Sigmoid colon (tissue), 7 donors: ENCODE data around the gene TMED7. TPM values are rescaled to one million over a fixed set of nuclear protein-coding genes. Genes with fewer than 3 reads are reported as not detected.

Experiments
- DNase-seq: peaks from one replicate; pipeline ENCODE4 v3.0.0-alpha.2; 2019
- H3K27ac ChIP-seq, 4 donors: fragments of 200-600 bp; sonication (generic); one replicate each; pipeline ENCODE4 v1.5.1; 2016 to 2019; ENCODE audit warnings: mild to moderate bottlenecking in 1 of 4
- H3K27me3 ChIP-seq, 3 donors: fragments of 200-600 bp; sonication (generic); one replicate each; pipeline ENCODE4 v1.5.1; 2019; ENCODE audit warnings: mild to moderate bottlenecking in 1 of 3
- H3K36me3 ChIP-seq, 4 donors: fragments of 200-600 bp; sonication (generic); one replicate each; pipeline ENCODE4 v1.5.1; 2016 to 2019
- H3K4me1 ChIP-seq, 4 donors: fragments of 200-600 bp; sonication (generic); one replicate each; pipeline ENCODE4 v1.5.1; 2017 to 2019
- H3K4me3 ChIP-seq, 4 donors: fragments of 200-600 bp; sonication (generic); one replicate each; pipeline ENCODE4 v1.5.1; 2017 to 2019; ENCODE audit warnings: mild to moderate bottlenecking in 2 of 4, moderate library complexity in 1 of 4
- H3K9me3 ChIP-seq, 4 donors: fragments of 200-600 bp in 3 of 4; sonication (generic) in 3 of 4; one replicate each; pipeline versions ENCODE4 v1.5.1 to v1.6.1; 2013 to 2019
- EP300 ChIP-seq, 4 donors: sonication (generic); formaldehyde crosslinking; IDR thresholded peaks; one replicate each; pipeline ENCODE4 v1.6.1; 2017; ENCODE audit warnings: antibody characterized with exemption in 4 of 4
- POLR2A ChIP-seq, 2 donors: fragments of 450-650 bp; IDR thresholded peaks; one replicate each; pipeline ENCODE4 v1.6.1; 2016; ENCODE audit warnings: antibody characterized with exemption in 2 of 2, mild to moderate bottlenecking in 2 of 2, moderate library complexity in 2 of 2
- POLR2AphosphoS5 ChIP-seq, 4 donors: sonication (generic); formaldehyde crosslinking; IDR thresholded peaks; one replicate each; pipeline ENCODE4 v1.6.1; 2017; ENCODE audit warnings: antibody characterized with exemption in 4 of 4
- WGBS, 2 donors: extraction: QIAGEN DNeasy Blood & Tissue Kit; methylation state at CpG; one replicate each; pipeline ENCODE4 v1.1.7; 2013; 5-methylcytosine and 5-hydroxymethylcytosine counted together
- intact Hi-C: fragments of 100-400 bp; cut with DNase I; formaldehyde crosslinking; loops from one replicate; pipeline ENCODE4 v1.15.1; 2023
- polyA plus RNA-seq, 3 donors: library from polyadenylated mRNA; stranded (reverse); fragments of 200-250 nt; gene quantifications; one replicate each; pipeline ENCODE4 v1.2.3, GENCODE V29; 2013
- total RNA-seq, 4 donors: library from RNA; depleted of rRNA; stranded (reverse); fragments of >200 nt; gene quantifications; one replicate each; pipeline ENCODE4 v1.1.0, GENCODE V29; 2016
- TF ChIP-seq, protein P1 (sequence below), 4 experiments: fragments of 450-650 bp in 3 of 4; fragments of 200-600 bp in 1 of 4; IDR thresholded peaks; one replicate each; pipeline ENCODE4 v1.5.1; 2016 to 2019; ENCODE audit warnings: antibody characterized with exemption in 4 of 4, mild to moderate bottlenecking in 3 of 4, moderate library complexity in 2 of 4
- donor health status: healthy with polysubstance abuse.
- donor health status: Bipolar disorder and iron deficiency.
- donor health status: healthy.

Gene TMED7
- total and polyA plus RNA-seq, 7 donors = 10.8 to 104 (median 80.8) TPM

DNA sequence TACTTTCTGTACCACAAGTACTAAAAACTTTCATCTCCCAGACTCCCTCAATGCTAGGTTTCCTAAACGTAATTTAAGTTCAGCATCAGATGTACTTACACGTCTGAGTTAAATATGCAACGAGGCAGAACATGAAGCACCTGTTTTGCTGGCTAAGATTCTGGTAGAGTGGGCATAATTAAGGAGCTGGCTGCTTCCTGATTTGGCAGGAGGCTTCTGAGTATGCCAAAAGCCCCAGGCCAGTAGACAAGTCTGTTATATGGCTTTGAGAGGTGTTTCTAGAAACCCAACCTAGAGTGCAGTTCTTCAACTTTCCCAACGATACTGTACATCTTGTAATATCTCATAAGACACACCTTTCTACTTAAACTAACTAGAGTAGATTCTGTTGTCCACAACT is 37.2 kb downstream of the TMED7 start:
- TF ChIP-seq POLR2AphosphoS5 (IDR thresholded peaks at IDR 0.05) = no peak
- TF ChIP-seq POLR2A (IDR thresholded peaks at IDR 0.05) = no peak
- no peak for TF ChIP-seq EP300 (IDR thresholded peaks at IDR 0.05)
- TF ChIP-seq, protein P1, sequence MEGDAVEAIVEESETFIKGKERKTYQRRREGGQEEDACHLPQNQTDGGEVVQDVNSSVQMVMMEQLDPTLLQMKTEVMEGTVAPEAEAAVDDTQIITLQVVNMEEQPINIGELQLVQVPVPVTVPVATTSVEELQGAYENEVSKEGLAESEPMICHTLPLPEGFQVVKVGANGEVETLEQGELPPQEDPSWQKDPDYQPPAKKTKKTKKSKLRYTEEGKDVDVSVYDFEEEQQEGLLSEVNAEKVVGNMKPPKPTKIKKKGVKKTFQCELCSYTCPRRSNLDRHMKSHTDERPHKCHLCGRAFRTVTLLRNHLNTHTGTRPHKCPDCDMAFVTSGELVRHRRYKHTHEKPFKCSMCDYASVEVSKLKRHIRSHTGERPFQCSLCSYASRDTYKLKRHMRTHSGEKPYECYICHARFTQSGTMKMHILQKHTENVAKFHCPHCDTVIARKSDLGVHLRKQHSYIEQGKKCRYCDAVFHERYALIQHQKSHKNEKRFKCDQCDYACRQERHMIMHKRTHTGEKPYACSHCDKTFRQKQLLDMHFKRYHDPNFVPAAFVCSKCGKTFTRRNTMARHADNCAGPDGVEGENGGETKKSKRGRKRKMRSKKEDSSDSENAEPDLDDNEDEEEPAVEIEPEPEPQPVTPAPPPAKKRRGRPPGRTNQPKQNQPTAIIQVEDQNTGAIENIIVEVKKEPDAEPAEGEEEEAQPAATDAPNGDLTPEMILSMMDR (IDR thresholded peaks at IDR 0.05) = no peak
- intact Hi-C loops = loop anchor here (5.0 kb wide), 1 partner anchor 46 kb away; the partner anchor contains the start of gene FEM1C
- Histone ChIP-seq H3K4me3 (no peak overlapping the region), H3K4me1 (peaks cover 0 to 18% (median 14%) of the 10 kb centered on the region in 4 donors), H3K9me3 (no peaks in the 10 kb centered on the region), H3K27me3 (no peaks in the 10 kb centered on the region), H3K27ac (peak overlapping the region in 1 of 4 donors; percentile 19), H3K36me3 (no peaks in the 10 kb centered on the region)
- DNase-seq = no peak
- 24 to 59% methylated on average over 4 of the region's 4 CpGs for WGBS, 2 donors

DNA sequence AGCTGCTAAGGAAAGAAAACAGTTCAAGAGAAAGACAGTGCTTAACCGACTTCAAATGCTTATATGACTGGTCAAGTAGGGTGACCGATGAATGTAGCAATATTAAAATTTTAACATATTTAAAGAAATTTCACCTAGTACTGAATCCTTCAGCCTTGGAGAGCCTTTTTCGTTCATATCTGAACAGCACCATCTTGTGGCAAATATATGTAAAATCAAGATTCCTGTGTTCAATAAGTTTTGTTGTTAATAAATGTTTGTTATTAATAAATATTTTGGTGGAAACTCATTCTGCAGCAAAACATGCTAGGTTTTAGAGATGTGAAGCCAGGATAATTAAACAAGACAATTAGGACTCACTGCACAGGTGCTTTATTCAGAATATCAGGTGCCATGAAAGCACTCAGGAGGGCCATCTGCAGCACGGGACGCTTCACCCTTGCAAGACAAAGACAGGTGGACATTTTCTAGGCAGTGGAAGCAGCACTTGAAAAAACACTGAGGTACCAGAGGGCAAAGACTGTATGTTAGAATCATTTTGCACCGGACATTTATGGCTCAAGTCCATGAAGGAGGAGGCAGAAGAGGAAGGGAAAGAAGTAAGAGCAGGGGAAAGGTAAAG is 39.2 kb downstream of the TMED7 start:
- H3K4me1 ChIP-seq = peaks cover 0 to 18% (median 14%) of the 10 kb centered on the region in 4 donors
- no peak overlapping the region for H3K4me3 ChIP-seq
- no peak for TF ChIP-seq EP300 (IDR thresholded peaks at IDR 0.05)
- TF ChIP-seq, protein P1 (IDR thresholded peaks at IDR 0.05) = peak; percentile 20 to 58 (median 43)
- 26 to 50% methylated on average over 6 of the region's 6 CpGs for WGBS, 2 donors
- no peaks in the 10 kb centered on the region for H3K9me3 ChIP-seq
- H3K27me3 ChIP-seq = no peaks in the 10 kb centered on the region
- intact Hi-C loops = loop anchor here (2.0 to 5.0 kb wide), 2 partner anchors 44 to 276 kb away; partner anchors contain the start of gene FEM1C
- DNase-seq = no peak
- no peak overlapping the region for H3K27ac ChIP-seq
- H3K36me3 ChIP-seq = no peaks in the 10 kb centered on the region

DNA sequence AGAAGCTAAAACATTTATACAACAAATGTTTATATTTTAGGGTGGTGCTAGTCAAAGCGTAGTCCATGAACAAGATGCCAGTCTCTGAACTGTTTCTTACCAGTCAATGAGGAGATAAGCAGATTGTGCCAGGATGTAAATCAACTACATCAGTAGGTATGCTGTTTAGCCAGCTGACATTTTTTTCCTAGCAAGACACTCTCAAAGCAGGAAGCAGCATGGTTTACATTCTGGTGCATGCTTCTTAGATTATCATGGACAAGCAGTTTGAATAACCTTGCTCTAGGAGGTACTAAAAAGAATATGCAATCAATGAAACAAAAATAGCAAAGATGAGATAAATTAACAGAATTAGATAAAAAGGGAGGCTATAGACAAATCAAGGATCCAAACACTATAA is 40.6 kb downstream of the TMED7 start:
- Histone ChIP-seq H3K27ac (no peak overlapping the region), H3K27me3 (no peaks in the 10 kb centered on the region), H3K4me1 (peaks cover 0 to 18% (median 14%) of the 10 kb centered on the region in 4 donors), H3K4me3 (no peak overlapping the region), H3K36me3 (peaks cover 0 to 6% (median 0%) of the 10 kb centered on the region in 4 donors), H3K9me3 (no peaks in the 10 kb centered on the region)
- WGBS, 2 donors = 81 to 84% methylated on average over 1 of the region's 1 CpG
- TF ChIP-seq, protein P1 (IDR thresholded peaks at IDR 0.05) = no peak
- TF ChIP-seq EP300 (IDR thresholded peaks at IDR 0.05) = no peak
- TF ChIP-seq POLR2AphosphoS5 (IDR thresholded peaks at IDR 0.05) = no peak
- TF ChIP-seq POLR2A (IDR thresholded peaks at IDR 0.05) = no peak
- no peak for DNase-seq
- intact Hi-C loops = loop anchor here (5.0 kb wide), 1 partner anchor 43 kb away; the partner anchor contains the start of gene FEM1C

DNA sequence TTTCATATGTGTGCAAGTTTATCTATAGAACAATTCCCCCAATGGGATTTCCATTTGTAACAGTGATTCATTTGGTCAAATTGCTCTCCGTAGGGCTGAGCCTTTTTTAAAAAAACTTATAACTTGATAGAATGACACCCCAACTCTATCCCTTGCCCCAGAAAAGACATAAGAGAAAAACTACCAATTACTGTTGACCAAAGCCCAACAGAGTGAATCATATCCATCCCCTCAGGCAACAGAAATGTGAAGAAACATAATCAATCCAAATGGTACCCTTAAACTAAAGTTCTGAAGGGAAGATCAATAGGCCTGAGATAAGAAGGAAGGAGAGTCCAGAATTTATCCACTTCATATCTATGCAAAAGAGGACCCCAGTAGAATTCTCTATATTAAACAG is 41.3 kb downstream of the TMED7 start:
- 96 to 97% methylated on average over 1 of the region's 1 CpG for WGBS, 2 donors
- TF ChIP-seq EP300 (IDR thresholded peaks at IDR 0.05) (no peak), POLR2A (IDR thresholded peaks at IDR 0.05) (no peak), POLR2AphosphoS5 (IDR thresholded peaks at IDR 0.05) (no peak)
- no peak for DNase-seq
- Histone ChIP-seq H3K27me3 (no peaks in the 10 kb centered on the region), H3K27ac (no peak overlapping the region), H3K9me3 (no peaks in the 10 kb centered on the region), H3K4me1 (peaks cover 0 to 16% (median 12%) of the 10 kb centered on the region in 4 donors), H3K4me3 (no peak overlapping the region), H3K36me3 (peaks cover 0 to 6% (median 0%) of the 10 kb centered on the region in 4 donors)
- intact Hi-C loops = no loop called here

DNA sequence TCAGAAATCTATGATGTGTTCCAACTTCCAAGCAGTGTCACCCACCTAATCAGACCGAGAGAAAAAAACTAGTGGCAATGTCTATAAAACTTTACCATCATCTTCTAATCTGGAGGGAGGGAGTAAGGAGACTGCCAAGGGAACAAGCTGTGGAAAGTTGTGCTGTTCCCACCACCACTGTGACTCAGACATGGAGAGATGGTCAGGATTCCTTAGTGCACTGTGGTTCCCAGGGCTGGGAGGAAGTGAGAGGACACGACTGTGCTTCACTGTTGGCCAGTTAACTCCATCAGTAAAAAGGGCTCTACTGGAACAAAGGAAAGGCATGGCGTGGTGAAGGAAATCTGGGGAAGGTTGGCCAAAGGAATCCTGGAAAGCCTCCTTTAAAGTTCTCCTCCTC is 42.4 kb downstream of the TMED7 start:
- no peak for TF ChIP-seq POLR2A (IDR thresholded peaks at IDR 0.05)
- no peak for TF ChIP-seq EP300 (IDR thresholded peaks at IDR 0.05)
- TF ChIP-seq POLR2AphosphoS5 (IDR thresholded peaks at IDR 0.05) = no peak
- WGBS, 2 donors = 76 to 85% methylated on average over 3 of the region's 3 CpGs
- DNase-seq = no peak
- Histone ChIP-seq H3K36me3 (peaks cover 0 to 6% (median 0%) of the 10 kb centered on the region in 4 donors), H3K4me3 (no peak overlapping the region), H3K9me3 (no peaks in the 10 kb centered on the region), H3K4me1 (peaks cover 0 to 7% (median 2%) of the 10 kb centered on the region in 4 donors), H3K27me3 (no peaks in the 10 kb centered on the region), H3K27ac (no peak overlapping the region)
- intact Hi-C loops = no loop called here
